ENCODE data around the gene TBC1D13.
"Not testable (repeated sequence)": the region's sequence is repeated elsewhere in the genome, so short reads cannot be mapped to it uniquely, and the experiment has no call there.

Gene TBC1D13

DNA sequence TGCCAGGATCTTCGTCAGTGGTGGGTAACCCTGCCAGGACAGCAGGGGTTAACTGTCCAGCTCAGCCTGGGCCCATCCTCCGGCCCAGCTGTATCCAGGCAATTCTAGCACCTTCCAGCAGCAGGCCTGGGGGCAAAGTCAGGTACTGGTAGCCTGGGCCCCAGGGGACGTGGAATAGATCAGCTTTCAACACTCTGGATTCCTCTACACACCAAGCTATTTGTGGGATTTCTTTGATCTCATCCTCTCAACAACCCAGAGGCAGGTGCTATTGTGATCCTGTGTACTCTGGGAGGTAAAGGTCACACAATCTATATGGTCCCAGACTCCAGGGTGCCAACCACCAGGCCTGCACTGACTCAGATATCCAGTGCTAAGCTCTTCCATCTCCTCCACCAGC is 51.3 kb downstream of the TBC1D13 start:
- Mint-ChIP-seq H3K27me3 (no peaks in the 10 kb centered on the region), H3K36me3 (ENCODE audit: low read depth) (peaks cover 62% of the 10 kb centered on the region), H3K4me1 (ENCODE audit: low read depth) (no peaks in the 10 kb centered on the region), H3K4me3 (no peak overlapping the region), H3K27ac (no peak overlapping the region), H3K9me3 (no peaks in the 10 kb centered on the region)
- no peak for DNase-seq

DNA sequence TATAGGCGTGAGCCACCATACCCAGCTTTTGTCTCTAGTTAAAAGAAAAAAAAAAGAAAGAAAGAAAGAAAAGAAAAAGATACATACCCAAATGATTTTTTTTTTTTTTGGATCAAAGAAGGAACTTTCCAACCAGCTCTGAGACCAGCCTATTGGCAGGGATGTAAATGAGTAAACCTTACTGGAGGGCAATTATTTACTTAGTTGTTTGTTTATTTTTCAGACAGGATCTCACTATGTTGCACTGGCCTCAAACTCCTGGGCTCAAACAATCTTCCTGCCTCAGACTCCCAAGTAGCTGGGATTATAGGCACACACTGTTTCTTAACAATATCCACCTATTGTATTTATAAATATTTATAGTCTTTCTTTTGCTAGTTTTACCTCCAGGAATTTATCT is 53.5 kb downstream of the TBC1D13 start:
- H3K4me3 Mint-ChIP-seq = no peak overlapping the region
- H3K27me3 Mint-ChIP-seq = no peaks in the 10 kb centered on the region
- no peak overlapping the region for H3K27ac Mint-ChIP-seq
- no peak for DNase-seq
- H3K9me3 Mint-ChIP-seq = no peaks in the 10 kb centered on the region
- H3K4me1 Mint-ChIP-seq (ENCODE audit: low read depth) = no peaks in the 10 kb centered on the region
- H3K36me3 Mint-ChIP-seq (ENCODE audit: low read depth) = peaks cover 53% of the 10 kb centered on the region

GRCh38 chr9:128841694-128842492 is 54.8 kb downstream of the TBC1D13 start:
- DNase-seq = no peak
- Mint-ChIP-seq H3K4me3 (no peak overlapping the region), H3K9me3 (no peaks in the 10 kb centered on the region), H3K36me3 (ENCODE audit: low read depth) (peaks cover 46% of the 10 kb centered on the region), H3K4me1 (ENCODE audit: low read depth) (no peaks in the 10 kb centered on the region), H3K27ac (no peak overlapping the region), H3K27me3 (no peaks in the 10 kb centered on the region)

DNA sequence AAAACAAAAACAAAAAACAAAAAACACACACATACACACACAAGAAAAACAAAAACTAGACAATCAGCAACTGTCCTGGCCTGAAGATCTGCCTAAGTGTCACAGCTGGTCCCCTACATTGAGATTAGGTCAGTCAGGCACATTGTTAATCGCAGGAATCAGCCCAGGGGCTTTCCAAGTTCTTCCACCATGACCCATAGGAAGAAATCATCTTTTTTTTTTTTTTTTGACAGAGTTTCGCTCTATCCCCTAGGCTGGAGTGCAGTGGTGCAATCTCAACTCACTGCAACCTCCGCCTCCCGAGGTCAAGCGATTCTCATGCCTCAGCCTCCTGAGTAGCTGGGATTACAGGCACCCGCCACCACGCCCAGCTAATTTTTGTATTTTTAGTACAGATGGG is 56.1 kb downstream of the TBC1D13 start:
- H3K4me1 Mint-ChIP-seq (ENCODE audit: low read depth); H3K27me3 Mint-ChIP-seq; H3K4me3 Mint-ChIP-seq; H3K27ac Mint-ChIP-seq; H3K9me3 Mint-ChIP-seq; DNase-seq: not testable (repeated sequence)
- peaks cover 40% of the 10 kb centered on the region for H3K36me3 Mint-ChIP-seq (ENCODE audit: low read depth)

DNA sequence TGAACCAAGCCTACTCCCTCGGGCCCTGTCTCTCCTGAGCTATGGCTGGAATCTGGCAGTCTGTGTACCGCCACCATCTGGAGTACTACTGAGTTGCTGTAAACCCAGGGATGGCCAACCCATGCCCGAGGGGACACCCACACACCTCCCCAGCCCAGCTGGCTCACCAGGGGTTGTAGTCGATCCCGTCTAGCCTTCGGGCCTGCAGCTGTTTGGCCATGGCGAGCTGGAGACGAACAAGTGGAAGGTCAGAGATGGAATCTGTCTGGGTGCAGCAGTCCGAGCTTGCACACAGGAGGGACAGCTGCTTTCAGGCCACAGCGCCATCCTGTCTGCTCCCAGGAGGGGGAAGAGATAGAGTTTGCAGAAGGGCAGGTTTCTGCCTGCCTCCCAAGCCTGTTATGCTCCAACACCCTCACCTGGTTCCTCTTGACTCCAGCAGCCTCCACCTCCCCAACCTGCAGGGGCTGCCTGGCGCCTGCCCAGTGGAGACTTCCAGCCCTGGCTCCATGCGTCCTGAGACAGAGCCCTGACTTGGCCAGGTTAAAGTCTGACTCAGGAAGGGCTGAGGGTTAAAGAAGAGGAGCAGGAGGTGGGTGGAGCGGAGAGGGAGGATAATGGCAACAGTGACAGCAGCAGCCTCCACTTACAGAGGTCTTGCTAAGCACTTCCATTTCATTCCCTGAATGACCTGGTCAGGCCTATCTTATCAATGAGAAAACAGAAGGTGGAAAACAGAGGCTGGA is 58.3 kb downstream of the TBC1D13 start:
- Mint-ChIP-seq H3K9me3 (peaks cover 3% of the 10 kb centered on the region), H3K4me3 (no peak overlapping the region), H3K4me1 (ENCODE audit: low read depth) (no peaks in the 10 kb centered on the region), H3K27ac (no peak overlapping the region), H3K27me3 (no peaks in the 10 kb centered on the region), H3K36me3 (ENCODE audit: low read depth) (peaks cover 31% of the 10 kb centered on the region)
- DNase-seq = no peak

- Mint-ChIP-seq H3K9me3 (peaks cover 13% of the 10 kb centered on the region), H3K27me3 (no peaks in the 10 kb centered on the region), H3K36me3 (ENCODE audit: low read depth) (peaks cover 40% of the 10 kb centered on the region), H3K4me3 (no peak overlapping the region), H3K27ac (no peak overlapping the region), H3K4me1 (ENCODE audit: low read depth) (no peaks in the 10 kb centered on the region)
- no peak for DNase-seq
These were observed 59.6 kb downstream of the TBC1D13 start for GRCh38 chr9:128846680-128847030.

- Mint-ChIP-seq H3K4me1 (ENCODE audit: low read depth) (no peaks in the 10 kb centered on the region), H3K4me3 (no peak overlapping the region), H3K36me3 (ENCODE audit: low read depth) (peaks cover 36% of the 10 kb centered on the region), H3K27me3 (no peaks in the 10 kb centered on the region), H3K27ac (no peak overlapping the region), H3K9me3 (peaks cover 13% of the 10 kb centered on the region)
- DNase-seq = no peak
These were observed 60.8 kb downstream of the TBC1D13 start for GRCh38 chr9:128847803-128848202.

- Mint-ChIP-seq H3K9me3 (peaks cover 13% of the 10 kb centered on the region), H3K36me3 (ENCODE audit: low read depth) (peaks cover 24% of the 10 kb centered on the region)
- not testable (repeated sequence) for DNase-seq; H3K4me1 Mint-ChIP-seq (ENCODE audit: low read depth); H3K27ac Mint-ChIP-seq; H3K27me3 Mint-ChIP-seq; H3K4me3 Mint-ChIP-seq
These were observed 64.0 kb downstream of the TBC1D13 start for GRCh38 chr9:128851024-128851423.

DNA sequence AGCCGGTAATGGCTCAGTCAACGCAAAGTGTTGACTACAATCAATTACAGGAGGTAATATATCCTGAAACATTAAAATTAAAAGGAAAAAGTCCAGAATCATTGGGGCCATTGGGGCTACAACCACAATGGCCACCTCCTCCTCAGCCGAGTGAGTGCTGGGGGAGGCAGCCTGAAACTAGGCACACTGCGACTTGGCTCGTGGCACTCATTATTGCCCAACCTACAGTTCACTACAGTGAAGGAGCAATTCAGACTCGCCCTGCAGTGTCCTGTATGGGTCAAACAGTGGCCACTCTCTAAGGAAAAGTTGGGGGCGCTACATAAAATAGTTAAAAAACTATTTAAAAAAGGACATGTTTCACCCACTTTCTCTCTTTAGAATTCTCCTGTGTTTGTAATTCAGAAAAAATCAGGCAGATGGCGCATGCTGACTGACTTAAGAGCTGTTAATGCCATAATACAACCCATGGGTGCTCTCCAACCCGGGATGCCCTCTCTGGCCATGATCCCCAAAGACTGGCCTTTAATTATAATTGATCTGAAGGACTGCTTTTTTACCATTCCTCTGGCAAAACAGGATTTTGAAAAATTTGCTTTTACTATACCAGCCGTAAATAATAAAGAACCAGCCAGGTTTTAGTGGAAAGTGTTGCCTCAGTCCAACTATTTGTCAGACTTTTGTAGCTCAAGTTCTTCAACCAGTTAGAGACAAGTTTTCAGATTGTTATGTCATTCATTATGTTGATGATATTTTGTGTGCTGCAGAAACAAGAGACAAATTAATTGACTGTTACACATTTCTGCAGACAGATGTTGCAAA is 64.9 kb downstream of the TBC1D13 start:
- DNase-seq; H3K27ac Mint-ChIP-seq; H3K4me3 Mint-ChIP-seq; H3K4me1 Mint-ChIP-seq (ENCODE audit: low read depth); H3K27me3 Mint-ChIP-seq: not testable (repeated sequence)
- peaks cover 24% of the 10 kb centered on the region for H3K36me3 Mint-ChIP-seq (ENCODE audit: low read depth)
- H3K9me3 Mint-ChIP-seq = peaks cover 13% of the 10 kb centered on the region

DNA sequence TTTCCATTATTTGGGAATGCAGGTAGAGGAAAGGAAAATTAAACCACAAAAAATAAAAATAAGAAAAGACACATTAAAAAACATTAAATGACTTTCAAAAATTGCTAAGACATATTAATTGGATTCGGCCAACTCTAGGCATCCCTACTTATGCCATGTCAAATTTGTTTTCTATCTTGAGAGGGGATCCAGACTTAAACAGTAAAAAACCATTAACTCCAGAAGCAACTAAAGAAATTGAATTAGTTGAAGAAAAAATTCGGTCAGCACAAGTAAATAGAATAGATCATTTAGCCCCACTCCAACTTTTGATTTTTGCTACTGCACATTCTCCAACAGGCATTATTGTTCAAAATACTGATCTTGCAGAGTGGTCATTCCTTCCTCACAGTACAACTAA is 65.6 kb downstream of the TBC1D13 start:
- H3K27me3 Mint-ChIP-seq; H3K4me1 Mint-ChIP-seq (ENCODE audit: low read depth); DNase-seq; H3K27ac Mint-ChIP-seq; H3K4me3 Mint-ChIP-seq: not testable (repeated sequence)
- Mint-ChIP-seq H3K9me3 (peaks cover 13% of the 10 kb centered on the region), H3K36me3 (ENCODE audit: low read depth) (peaks cover 23% of the 10 kb centered on the region)

DNA sequence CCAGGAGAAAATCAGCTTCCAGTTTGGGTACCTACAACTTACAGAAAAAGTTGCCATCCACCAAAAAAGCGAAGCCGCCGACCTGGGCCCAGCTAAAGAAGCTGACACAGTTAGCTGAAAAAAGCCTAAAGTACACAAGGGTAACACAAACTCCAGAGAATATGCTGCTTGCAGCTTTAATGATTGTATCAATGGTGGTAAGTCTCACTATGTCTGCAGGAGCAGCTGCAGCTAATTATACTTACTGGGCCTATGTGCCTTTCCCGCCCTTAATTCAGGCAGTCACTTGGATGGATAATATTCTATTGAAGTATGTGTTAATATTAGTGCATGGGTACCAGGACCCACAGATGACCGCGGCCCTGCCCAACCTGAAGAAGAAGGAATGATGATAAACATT is 67.4 kb downstream of the TBC1D13 start:
- H3K9me3 Mint-ChIP-seq = peaks cover 13% of the 10 kb centered on the region
- not testable (repeated sequence) for H3K4me3 Mint-ChIP-seq; H3K27me3 Mint-ChIP-seq; H3K27ac Mint-ChIP-seq; H3K4me1 Mint-ChIP-seq (ENCODE audit: low read depth); DNase-seq
- H3K36me3 Mint-ChIP-seq (ENCODE audit: low read depth) = peaks cover 21% of the 10 kb centered on the region

DNA sequence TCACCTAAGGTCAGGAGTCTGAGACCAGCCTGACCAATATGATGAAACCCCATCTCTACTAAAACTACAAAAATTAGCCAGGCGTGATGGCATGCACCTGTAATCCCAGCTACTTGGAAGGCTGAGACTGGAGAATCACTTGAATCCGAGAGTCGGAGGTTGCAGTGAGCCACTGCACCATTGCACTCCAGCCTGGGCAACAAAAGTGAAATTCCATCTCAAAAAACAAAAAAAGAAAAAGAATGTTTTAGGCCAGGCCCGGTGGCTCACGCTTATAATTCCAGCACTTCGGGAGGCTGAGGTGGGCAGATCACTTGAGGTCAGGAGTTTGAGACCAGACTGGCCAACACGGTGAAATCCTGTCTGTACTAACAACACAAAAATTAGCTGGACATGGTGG is 71.4 kb downstream of the TBC1D13 start:
- H3K9me3 Mint-ChIP-seq; H3K27me3 Mint-ChIP-seq; H3K4me1 Mint-ChIP-seq (ENCODE audit: low read depth); H3K4me3 Mint-ChIP-seq; DNase-seq; H3K27ac Mint-ChIP-seq; H3K36me3 Mint-ChIP-seq (ENCODE audit: low read depth): not testable (repeated sequence)

Data from activated T-cell treated with anti-CD3 and anti-CD28 coated beads, Interleukin-2, amount 50 U/mL, for 24 hours (primary cell).